Measurements from ENCODE around the gene GTF3C5.
"Not testable (repeated sequence)": the region's sequence is repeated elsewhere in the genome, so short reads cannot be mapped to it uniquely, and the experiment has no call there.

GTF3C5 gene

GRCh38 chr9:133060417-133060841, 29.6 kb downstream of the GTF3C5 start:
- no peak for TF ChIP-seq CTCF (IDR thresholded peaks at IDR 0.05; ENCODE audit: borderline replicate concordance, control extremely low read depth, extremely low read depth, insufficient read depth, missing control alignments)
- DNase-seq (ENCODE audit: low spot score), result no peak
- in situ Hi-C loops (cut with MboI; ENCODE audit: low sequenced_read_pairs, unreplicated experiment), result no loop called here

- DNase-seq (ENCODE audit: low spot score); in situ Hi-C loops (cut with MboI; ENCODE audit: low sequenced_read_pairs, unreplicated experiment): not testable (repeated sequence)
Measured at GRCh38 chr9:133061019-133061763, 30.4 kb downstream of the GTF3C5 start.

- in situ Hi-C loops (cut with MboI; ENCODE audit: low sequenced_read_pairs, unreplicated experiment); DNase-seq (ENCODE audit: low spot score): not testable (repeated sequence)
Measured at GRCh38 chr9:133061764-133062145, 31.0 kb downstream of the GTF3C5 start, which contains the start of gene CEL. TSS of gene CEL (plus strand) at chr9:133061981. CDS start at chr9:133062003, 22 bp downstream.

GRCh38 chr9:133062569-133062968, 31.8 kb downstream of the GTF3C5 start:
- DNase-seq (ENCODE audit: low spot score); in situ Hi-C loops (cut with MboI; ENCODE audit: low sequenced_read_pairs, unreplicated experiment): not testable (repeated sequence)

GRCh38 chr9:133063159-133063499, 32.3 kb downstream of the GTF3C5 start:
- no peak for TF ChIP-seq CTCF (IDR thresholded peaks at IDR 0.05; ENCODE audit: borderline replicate concordance, control extremely low read depth, extremely low read depth, insufficient read depth, missing control alignments)
- DNase-seq (ENCODE audit: low spot score), result no peak
- in situ Hi-C loops (cut with MboI; ENCODE audit: low sequenced_read_pairs, unreplicated experiment), result no loop called here

- no peak for DNase-seq (ENCODE audit: low spot score)
- in situ Hi-C loops (cut with MboI; ENCODE audit: low sequenced_read_pairs, unreplicated experiment), result no loop called here
- no peak for TF ChIP-seq CTCF (IDR thresholded peaks at IDR 0.05; ENCODE audit: borderline replicate concordance, control extremely low read depth, extremely low read depth, insufficient read depth, missing control alignments)
Measured at GRCh38 chr9:133063500-133064231, 32.9 kb downstream of the GTF3C5 start.

- TF ChIP-seq CTCF (IDR thresholded peaks at IDR 0.05; ENCODE audit: borderline replicate concordance, control extremely low read depth, extremely low read depth, insufficient read depth, missing control alignments), result no peak
- DNase-seq (ENCODE audit: low spot score), result no peak
- in situ Hi-C loops (cut with MboI; ENCODE audit: low sequenced_read_pairs, unreplicated experiment), result no loop called here
Measured at GRCh38 chr9:133064241-133065069, 33.7 kb downstream of the GTF3C5 start.

GRCh38 chr9:133065070-133065388, 34.2 kb downstream of the GTF3C5 start:
- in situ Hi-C loops (cut with MboI; ENCODE audit: low sequenced_read_pairs, unreplicated experiment), result no loop called here
- no peak for DNase-seq (ENCODE audit: low spot score)
- no peak for TF ChIP-seq CTCF (IDR thresholded peaks at IDR 0.05; ENCODE audit: borderline replicate concordance, control extremely low read depth, extremely low read depth, insufficient read depth, missing control alignments)
